HAP-1 (cell line): Measurements from ENCODE around the gene CCL26.
"Not testable (repeated sequence)": the region's sequence is repeated elsewhere in the genome, so short reads cannot be mapped to it uniquely, and the experiment has no call there.

Experiments used
- DNase-seq, 2 experiments: peaks; one replicate each; pipeline ENCODE4 v3.0.0-alpha.2; 2016 to 2020; ENCODE audit warnings: low spot score in 2 of 2
- H3K27me3 ChIP-seq: fragments of 250-450 bp; sonication (Bioruptor Pico); 2 replicates; pipeline ENCODE4 v1.5.1; 2020; ENCODE audit warnings: low read depth, mild to moderate bottlenecking, moderate library complexity
- H3K36me3 ChIP-seq: fragments of 250-450 bp; sonication (Bioruptor Pico); replicated peaks from 2 replicates; pipeline ENCODE4 v1.5.1; 2020; ENCODE audit warnings: mild to moderate bottlenecking
- H3K4me1 ChIP-seq: fragments of 250-450 bp; sonication (Bioruptor Pico); 2 replicates; pipeline ENCODE4 v1.5.1; 2020; ENCODE audit warnings: mild to moderate bottlenecking
- H3K4me3 ChIP-seq: fragments of 250-450 bp; sonication (Bioruptor Pico); 2 replicates; pipeline ENCODE4 v1.5.1; 2020; ENCODE audit warnings: mild to moderate bottlenecking, moderate library complexity
- H3K9me3 ChIP-seq: fragments of 250-450 bp; sonication (Bioruptor Pico); 2 replicates; pipeline ENCODE4 v1.5.1; 2020; ENCODE audit warnings: mild to moderate bottlenecking, moderate library complexity
- in situ Hi-C: fragments of 300-500 bp; cut with MboI; formaldehyde crosslinking; loops from 3 replicates; pipeline ENCODE4 v1.14.3; 2020; ENCODE audit warnings: low sequenced_read_pairs, inconsistent platforms, mixed read lengths

Gene CCL26

DNA sequence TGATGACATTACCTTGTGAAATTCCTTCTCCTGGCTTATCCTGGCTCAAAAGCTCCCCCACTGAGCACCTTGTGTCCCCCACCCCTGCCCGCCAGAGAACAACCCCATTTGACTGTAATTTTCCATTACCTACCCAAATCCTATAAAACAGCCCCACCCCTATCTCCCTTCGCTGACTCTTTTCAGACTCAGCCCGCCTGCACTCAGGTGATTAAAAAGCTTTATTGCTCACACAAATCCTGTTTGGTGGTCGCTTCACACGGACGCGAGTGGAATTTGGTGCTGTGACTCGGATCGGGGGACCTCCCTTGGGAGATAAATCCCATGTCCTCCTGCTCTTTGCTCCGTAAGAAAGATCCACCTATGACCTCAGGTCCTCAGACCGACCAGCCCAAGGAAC, 7.0 kb upstream of the CCL26 start:
- H3K4me3 ChIP-seq, H3K9me3 ChIP-seq, DNase-seq, H3K27me3 ChIP-seq, in situ Hi-C loops, H3K4me1 ChIP-seq, H3K36me3 ChIP-seq: not testable (repeated sequence)

DNA sequence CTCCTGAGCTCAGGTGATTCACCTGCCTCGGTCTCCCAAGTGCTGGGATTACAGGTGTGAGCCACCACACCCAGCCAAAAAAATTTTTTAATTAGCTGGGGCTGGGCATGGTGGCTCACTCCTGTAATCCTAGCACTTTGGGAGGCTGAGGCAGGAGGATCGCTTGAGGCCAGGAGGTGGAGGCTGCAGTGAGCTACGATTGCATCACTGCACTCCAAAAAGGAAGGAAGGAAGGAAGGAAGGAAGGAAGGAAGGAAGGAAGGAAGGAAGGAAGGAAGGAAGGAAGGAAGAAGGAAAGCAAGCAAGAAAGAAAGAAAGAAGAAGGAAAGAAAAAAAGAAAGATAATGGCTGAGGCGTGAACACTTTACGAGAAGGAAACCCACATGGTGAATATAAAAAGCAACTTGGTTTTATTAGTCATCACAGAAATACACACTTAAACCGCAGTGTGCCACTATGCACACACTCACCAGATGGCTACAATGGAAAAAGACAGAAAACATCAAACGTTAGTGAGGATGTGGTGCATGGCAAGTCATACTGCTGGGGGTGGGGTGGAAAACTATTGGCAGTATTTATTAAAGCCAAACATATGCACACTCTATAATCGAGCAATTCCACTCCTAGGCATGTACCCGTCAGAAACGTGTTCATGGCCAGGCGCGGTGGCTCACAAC, 4.4 kb upstream of the CCL26 start:
- Histone ChIP-seq H3K27me3 (no peaks in the 10 kb centered on the region), H3K9me3 (no peaks in the 10 kb centered on the region), H3K36me3 (no peaks in the 10 kb centered on the region), H3K4me3 (no peak overlapping the region), H3K4me1 (peaks cover 11% of the 10 kb centered on the region)
- in situ Hi-C loops = no loop called here
- DNase-seq = no peak

DNA sequence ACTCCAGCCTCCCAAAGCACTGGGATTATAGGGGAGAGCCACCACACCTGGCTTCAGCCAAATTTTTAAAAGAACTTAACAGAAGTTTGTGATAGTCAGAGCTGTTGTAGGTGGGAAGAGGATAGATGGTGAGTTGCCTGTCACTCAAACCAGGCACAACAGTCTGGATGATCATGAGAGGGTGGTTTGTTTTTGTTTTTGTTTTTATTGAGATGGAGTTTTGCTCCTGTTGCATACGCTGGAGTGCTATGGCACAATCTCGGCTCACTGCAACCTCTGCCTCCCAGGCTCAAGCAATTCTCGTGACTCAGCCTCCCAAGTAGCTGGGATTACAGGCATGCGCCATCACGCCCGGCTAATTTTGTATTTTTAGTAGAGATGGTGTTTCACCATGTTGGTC, 1.9 kb upstream of the CCL26 start:
- DNase-seq, H3K9me3 ChIP-seq, H3K36me3 ChIP-seq, H3K4me3 ChIP-seq, H3K27me3 ChIP-seq: not testable (repeated sequence)
- H3K4me1 ChIP-seq = peaks cover 11% of the 10 kb centered on the region
- in situ Hi-C loops = loop anchor here (25.0 kb wide), 1 partner anchor 712 kb away; the partner anchor contains the start of gene RCC1L

DNA sequence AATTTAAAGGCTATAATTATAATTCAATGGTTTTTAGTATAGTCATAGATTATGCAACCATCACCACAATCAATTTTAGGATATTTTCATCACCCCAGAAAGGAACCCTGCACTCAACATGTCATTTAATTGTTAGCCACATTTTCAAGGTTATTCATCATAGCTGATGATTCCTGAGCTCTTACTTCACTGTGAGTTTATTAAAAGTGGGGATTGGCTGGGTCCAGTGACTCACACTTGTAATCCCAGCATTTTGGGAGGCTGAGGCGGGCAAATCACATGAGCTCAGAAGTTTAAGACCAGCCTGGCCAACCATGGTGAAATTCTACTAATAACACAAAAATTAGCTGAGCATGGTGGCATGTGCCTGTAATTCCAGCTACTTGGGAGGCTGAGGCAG, 787 bp downstream of the CCL26 start:
- H3K4me3 ChIP-seq = no peak overlapping the region
- no peaks in the 10 kb centered on the region for H3K27me3 ChIP-seq
- H3K9me3 ChIP-seq = no peaks in the 10 kb centered on the region
- H3K4me1 ChIP-seq = peaks cover 13% of the 10 kb centered on the region
- no peak for DNase-seq
- in situ Hi-C loops = loop anchor here (25.0 kb wide), 1 partner anchor 709 kb away; the partner anchor contains the start of gene RCC1L
- no peaks in the 10 kb centered on the region for H3K36me3 ChIP-seq

DNA sequence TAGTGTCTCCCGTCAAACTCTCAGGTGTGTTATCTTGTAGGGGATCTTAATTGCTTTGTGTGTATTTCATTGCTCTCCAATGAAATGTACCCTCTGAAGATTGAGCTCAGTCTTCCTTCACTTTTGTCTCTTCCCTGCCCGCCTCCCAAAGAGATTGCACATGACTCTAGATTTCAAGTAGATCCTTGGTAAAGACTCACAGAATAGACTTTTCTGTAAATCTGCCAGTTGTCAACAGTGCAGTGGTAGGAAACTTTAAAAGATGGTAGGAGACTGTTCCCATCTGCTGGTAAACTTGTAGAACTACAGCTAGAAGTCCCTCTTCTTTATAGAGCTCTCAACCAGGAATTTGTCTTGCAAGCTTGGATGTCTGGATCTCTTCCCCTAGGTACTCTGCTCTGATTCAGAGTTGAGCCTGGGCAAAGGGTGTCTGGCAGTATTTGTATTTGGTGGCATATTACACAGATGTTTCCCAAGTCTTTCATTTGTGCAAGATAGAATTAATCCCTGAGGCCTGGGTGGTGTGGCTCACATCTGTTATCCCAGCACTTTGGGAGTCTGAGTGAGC, 9.6 kb downstream of the CCL26 start:
- H3K27me3 ChIP-seq = no peaks in the 10 kb centered on the region
- H3K9me3 ChIP-seq = no peaks in the 10 kb centered on the region; the same call in 1 of the 2 replicates
- H3K4me3 ChIP-seq = no peak overlapping the region
- in situ Hi-C loops = loop anchor here (25.0 kb wide), 1 partner anchor 700 kb away; the partner anchor contains the start of gene RCC1L
- 0 out of 2 replicates have a peak, but pooled peaks cover 2% of the 10 kb centered on the region for H3K4me1 ChIP-seq
- peak in 1 of 2 experiments; percentile 83 for DNase-seq
- H3K36me3 ChIP-seq = no peaks in the 10 kb centered on the region

DNA sequence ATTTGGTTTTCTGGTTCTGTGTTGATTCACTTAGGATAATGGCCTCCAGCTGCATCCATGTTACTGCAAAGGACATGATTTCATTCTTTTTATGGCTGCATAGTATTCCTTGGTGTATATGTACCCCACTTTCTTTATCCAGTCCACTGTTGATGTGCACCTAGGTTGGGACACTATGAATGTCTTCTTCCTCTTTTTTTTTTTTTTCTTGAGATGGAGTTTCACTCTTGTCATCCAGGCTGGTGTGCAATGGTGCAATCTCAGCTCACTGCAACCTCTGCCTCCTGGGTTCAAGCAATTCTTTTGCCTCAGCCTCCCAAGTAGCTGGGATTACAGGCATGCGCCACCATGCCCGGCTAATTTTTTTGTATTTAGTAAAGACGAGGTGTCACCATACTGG, 10.2 kb downstream of the CCL26 start:
- in situ Hi-C loops = loop anchor here (25.0 kb wide), 1 partner anchor 700 kb away; the partner anchor contains the start of gene RCC1L
- DNase-seq = not testable (repeated sequence)

DNA sequence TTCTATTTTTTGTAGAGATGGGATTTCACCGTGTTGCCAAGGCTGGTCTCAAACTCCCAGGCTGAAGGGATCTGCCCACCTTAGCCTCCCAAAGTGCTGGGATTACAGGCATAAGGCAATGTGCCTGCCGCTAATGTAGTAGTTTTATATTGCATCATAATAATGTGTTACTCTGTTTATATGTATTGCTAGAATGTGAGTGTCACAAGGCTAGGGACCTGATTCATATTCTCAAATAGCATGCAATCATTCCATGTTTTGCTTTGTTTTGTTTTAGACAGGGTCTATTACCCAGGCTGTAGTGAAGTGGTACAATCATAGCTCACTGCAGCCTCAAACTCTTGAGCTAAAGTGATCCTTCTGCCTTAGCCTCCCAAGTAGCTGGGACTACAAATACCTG, 13.5 kb downstream of the CCL26 start:
- Histone ChIP-seq H3K36me3 (no peaks in the 10 kb centered on the region), H3K27me3 (no peaks in the 10 kb centered on the region), H3K9me3 (no peaks in the 10 kb centered on the region; the same call in 1 of the 2 replicates), H3K4me3 (no peak overlapping the region), H3K4me1 (no peaks in the 10 kb centered on the region)
- no peak for DNase-seq
- in situ Hi-C loops = loop anchor here (25.0 kb wide), 1 partner anchor 696 kb away; the partner anchor contains the start of gene RCC1L

More for the DNA sequence above, 10.2 kb downstream of the CCL26 start:
- not testable (repeated sequence) for H3K27me3 ChIP-seq, H3K9me3 ChIP-seq, H3K36me3 ChIP-seq, H3K4me3 ChIP-seq, H3K4me1 ChIP-seq

DNA sequence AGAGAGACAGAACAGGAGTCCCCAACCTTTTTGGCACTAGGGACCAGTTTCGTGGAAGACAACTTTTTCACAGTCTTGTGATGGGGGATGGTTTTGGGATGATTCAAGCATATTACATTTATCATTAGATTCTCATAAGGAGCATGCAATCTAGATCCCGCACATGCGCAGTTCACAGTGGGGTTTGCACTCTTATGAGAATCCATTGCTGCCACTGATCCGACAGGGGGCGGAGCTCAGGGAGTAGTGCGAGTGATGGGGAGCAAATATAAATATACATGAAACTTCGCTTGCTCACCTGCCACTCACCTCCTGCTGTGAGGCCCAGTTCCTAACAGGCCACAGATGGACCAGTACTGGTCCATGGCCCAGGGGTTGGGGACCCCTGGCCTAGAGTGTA, 14.2 kb downstream of the CCL26 start:
- no peaks in the 10 kb centered on the region; the same call in 1 of the 2 replicates for H3K9me3 ChIP-seq
- H3K36me3 ChIP-seq = no peaks in the 10 kb centered on the region
- no peak for DNase-seq
- H3K4me1 ChIP-seq = no peaks in the 10 kb centered on the region
- in situ Hi-C loops = loop anchor here (25.0 kb wide), 1 partner anchor 696 kb away; the partner anchor contains the start of gene RCC1L
- H3K27me3 ChIP-seq = no peaks in the 10 kb centered on the region
- H3K4me3 ChIP-seq = no peak overlapping the region

DNA sequence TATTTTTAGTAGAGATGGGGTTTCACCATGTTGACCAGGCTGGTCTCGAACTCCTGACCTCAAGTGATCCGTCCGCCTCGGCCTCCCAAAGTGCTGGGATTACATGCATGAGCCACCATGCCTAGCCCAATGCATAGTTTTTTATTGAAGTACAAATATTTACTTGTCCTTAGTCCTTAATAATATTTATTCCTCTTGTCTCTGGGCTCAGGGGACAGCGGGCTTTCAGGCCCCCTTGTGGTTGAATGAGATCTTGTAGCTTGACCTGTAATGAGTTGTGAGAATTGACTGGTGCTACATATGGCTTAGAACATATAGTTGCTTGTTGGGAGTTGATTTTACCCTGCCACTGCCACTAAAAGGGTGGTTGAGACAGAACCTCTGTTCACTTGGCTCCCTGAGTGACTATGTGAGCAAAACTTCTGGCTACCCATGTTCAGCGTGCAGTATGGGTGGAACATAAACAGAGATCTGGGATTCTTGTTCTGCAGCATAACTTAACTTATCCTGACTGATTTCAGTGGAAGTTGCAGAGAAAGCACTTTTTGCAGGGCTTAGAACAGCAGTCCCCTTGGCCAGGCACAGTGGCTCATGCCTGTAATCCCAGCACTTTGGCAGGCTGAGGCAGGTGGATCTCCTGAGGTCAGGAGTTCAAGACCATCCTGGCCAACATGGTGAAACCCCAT, 14.9 kb downstream of the CCL26 start:
- H3K36me3 ChIP-seq = no peaks in the 10 kb centered on the region
- H3K4me3 ChIP-seq = no peak overlapping the region
- H3K9me3 ChIP-seq = no peaks in the 10 kb centered on the region; the same call in 1 of the 2 replicates
- in situ Hi-C loops = loop anchor here (25.0 kb wide), 1 partner anchor 695 kb away; the partner anchor contains the start of gene RCC1L
- H3K4me1 ChIP-seq = no peaks in the 10 kb centered on the region
- DNase-seq = peak in 1 of 2 experiments; percentile 43
- no peaks in the 10 kb centered on the region for H3K27me3 ChIP-seq

DNA sequence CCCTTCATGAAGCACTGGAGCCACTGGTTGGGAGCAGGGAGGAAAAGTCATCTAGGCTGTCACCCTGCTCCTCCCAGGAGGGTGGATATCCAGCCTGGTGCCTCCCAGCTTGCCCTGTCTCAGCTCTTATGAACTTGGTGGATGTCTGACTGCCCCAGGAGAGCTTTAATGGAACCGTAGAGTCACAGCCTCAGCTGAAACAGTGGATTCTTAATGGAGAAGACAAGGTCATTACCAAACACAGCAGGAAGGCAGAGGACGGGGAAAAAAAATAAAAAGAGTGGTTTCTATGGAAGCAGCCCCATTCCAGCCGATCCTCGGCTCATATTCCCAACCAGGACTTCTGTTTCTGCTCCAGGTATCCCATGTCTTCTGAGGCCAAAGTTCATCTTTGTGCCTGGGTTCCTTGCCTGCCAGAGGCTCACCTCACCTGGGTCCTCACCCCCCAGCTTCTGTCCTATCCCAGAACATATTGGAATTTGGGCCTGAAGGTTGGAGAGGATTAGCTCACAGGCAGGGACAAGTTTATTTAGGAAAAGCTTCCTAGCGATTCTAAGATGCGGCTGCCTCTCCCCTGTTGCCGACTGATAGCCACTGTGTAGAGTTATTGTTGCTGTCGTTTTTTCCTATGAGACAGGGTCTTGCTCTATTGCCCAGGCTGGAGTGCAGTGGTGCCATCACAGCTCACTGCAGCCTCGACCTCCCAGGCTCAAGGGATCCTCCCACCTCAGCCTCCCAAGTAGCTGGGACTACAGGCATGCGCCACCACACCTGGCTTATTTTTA, 15.6 kb downstream of the CCL26 start:
- no peaks in the 10 kb centered on the region; the same call in 1 of the 2 replicates for H3K9me3 ChIP-seq
- no peaks in the 10 kb centered on the region for H3K27me3 ChIP-seq
- in situ Hi-C loops = loop anchor here (25.0 kb wide), 1 partner anchor 694 kb away; the partner anchor contains the start of gene RCC1L
- no peak for DNase-seq
- H3K4me3 ChIP-seq = no peak overlapping the region
- no peaks in the 10 kb centered on the region for H3K4me1 ChIP-seq
- H3K36me3 ChIP-seq = no peaks in the 10 kb centered on the region

DNA sequence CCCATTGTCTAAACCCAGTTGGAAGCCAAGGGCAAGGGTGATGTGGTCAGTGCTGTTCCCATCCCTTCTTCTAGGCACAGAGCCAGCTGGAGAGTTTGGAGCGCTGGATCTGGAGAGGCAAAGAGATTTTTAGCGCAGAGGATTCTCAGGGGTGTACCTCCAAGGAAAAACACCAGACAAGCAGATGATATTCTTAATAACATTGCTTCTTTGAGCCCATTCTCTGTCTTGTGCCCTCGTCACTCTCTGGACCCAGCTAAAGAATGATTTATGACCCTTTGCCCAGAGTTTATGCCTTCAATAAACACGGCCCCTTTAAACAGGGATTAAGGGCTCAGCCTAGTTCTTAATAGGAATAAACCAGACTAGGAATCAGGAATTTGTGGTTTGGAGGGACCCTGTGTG, 28.6 kb downstream of the CCL26 start:
- in situ Hi-C loops = no loop called here
- Histone ChIP-seq H3K36me3 (no peaks in the 10 kb centered on the region), H3K9me3 (no peaks in the 10 kb centered on the region), H3K4me1 (peaks cover 8% of the 10 kb centered on the region), H3K4me3 (no peak overlapping the region), H3K27me3 (no peaks in the 10 kb centered on the region)
- DNase-seq = peak; percentile 29 to 64

DNA sequence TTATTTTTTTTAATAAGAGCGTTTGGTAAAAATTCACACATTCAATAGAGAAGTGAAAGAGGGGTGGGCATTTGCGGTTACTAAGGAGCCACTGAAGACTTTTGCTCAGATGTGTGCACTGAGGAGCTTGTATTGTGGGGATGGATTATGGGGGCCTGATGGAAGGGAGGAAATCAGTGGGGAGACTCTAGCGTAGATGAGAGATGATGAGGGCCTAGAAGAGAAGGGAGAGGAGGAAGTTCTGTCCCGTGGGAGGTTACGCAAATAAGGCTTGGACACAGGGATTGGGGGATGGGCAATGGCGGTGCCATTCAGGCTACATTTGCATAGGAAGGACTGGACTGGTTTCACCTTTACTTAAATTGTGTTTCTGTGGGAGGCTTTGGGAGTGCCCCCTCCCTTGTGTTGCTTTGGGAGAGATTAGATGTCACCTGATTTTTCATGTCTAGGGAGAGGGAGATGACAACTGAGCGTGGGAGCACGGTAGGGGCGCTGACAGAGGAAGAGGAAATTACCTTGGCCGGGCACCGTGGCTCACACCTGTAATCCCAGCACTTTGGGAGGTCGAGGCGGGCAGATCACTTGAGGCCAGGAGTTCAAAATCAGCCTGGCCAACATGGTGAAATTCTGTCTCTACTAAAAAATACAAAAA, 31.0 kb downstream of the CCL26 start:
- H3K27me3 ChIP-seq = no peaks in the 10 kb centered on the region
- peaks cover 16% of the 10 kb centered on the region for H3K4me1 ChIP-seq
- H3K4me3 ChIP-seq = no peak overlapping the region
- peak in 1 of 2 experiments; percentile 48 for DNase-seq
- H3K36me3 ChIP-seq = no peaks in the 10 kb centered on the region
- H3K9me3 ChIP-seq = no peaks in the 10 kb centered on the region
- in situ Hi-C loops = no loop called here
